NB4 (cell line): ENCODE results near the gene CLEC2B.

ENCODE experiments used
- MYC ChIP-seq: IDR thresholded peaks from 2 replicates; pipeline ENCODE4 v1.6.1; 2011; ENCODE audit warnings: low read depth, low read length
- POLR2A ChIP-seq: IDR thresholded peaks from 2 replicates; pipeline ENCODE4 v1.6.1; 2011; ENCODE audit warnings: mild to moderate bottlenecking; ENCODE audit not compliant: insufficient read length; ENCODE audit errors: extremely low read depth
- TF ChIP-seq, protein P1 (sequence below): IDR thresholded peaks from one replicate; pipeline ENCODE4 v1.5.1; 2012; ENCODE audit warnings: low read depth, low read length
- TF ChIP-seq, protein P2 (sequence below): IDR thresholded peaks from 2 replicates; pipeline ENCODE4 v1.6.1; 2011; ENCODE audit warnings: low read depth, low read length

DNA sequence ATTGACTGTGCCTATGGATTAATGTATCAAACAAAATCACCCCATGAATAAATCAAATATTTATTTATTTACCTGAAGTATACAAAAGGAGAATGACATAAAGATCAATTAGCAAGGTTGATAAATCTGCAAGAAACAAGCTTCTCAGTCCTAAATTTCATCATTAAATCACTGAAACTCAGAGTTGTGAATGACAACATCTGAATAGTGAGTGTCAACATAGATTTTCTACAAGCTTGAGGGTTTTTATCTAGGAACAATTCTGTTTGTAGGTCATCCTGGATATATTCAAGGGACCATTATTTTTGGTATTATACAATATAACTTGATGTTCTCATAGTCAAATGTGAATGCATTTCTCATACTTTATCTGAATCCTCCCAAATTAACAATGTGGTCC, 59.3 kb downstream of the CLEC2B start:
- TF ChIP-seq, protein P1, sequence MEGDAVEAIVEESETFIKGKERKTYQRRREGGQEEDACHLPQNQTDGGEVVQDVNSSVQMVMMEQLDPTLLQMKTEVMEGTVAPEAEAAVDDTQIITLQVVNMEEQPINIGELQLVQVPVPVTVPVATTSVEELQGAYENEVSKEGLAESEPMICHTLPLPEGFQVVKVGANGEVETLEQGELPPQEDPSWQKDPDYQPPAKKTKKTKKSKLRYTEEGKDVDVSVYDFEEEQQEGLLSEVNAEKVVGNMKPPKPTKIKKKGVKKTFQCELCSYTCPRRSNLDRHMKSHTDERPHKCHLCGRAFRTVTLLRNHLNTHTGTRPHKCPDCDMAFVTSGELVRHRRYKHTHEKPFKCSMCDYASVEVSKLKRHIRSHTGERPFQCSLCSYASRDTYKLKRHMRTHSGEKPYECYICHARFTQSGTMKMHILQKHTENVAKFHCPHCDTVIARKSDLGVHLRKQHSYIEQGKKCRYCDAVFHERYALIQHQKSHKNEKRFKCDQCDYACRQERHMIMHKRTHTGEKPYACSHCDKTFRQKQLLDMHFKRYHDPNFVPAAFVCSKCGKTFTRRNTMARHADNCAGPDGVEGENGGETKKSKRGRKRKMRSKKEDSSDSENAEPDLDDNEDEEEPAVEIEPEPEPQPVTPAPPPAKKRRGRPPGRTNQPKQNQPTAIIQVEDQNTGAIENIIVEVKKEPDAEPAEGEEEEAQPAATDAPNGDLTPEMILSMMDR: no peak
- no peak for TF ChIP-seq MYC
- TF ChIP-seq POLR2A: no peak
- TF ChIP-seq, protein P2, sequence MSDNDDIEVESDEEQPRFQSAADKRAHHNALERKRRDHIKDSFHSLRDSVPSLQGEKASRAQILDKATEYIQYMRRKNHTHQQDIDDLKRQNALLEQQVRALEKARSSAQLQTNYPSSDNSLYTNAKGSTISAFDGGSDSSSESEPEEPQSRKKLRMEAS: no peak
